B cell (primary cell): ENCODE measurements around the gene CCDC106. TPM values are rescaled to one million over a fixed set of nuclear protein-coding genes. Genes with fewer than 3 reads are reported as not detected.

Experiments
- ATAC-seq: fragments of 200-7000 bp; cut with Tn5 transposase; one replicate; pipeline ENCODE4 v1.10.0; 2021; ENCODE audit warnings: low read depth, mild to moderate bottlenecking, moderate number of reproducible peaks, moderate library complexity
- CTCF ChIA-PET: fragments of 350-600 bp; sonication (Branson Sonifier 250); formaldehyde crosslinking; loops from one replicate; lab custom pipeline; 2021; ENCODE audit warnings: antibody characterized with exemption, inconsistent platforms; lab: Charles Lee
- POLR2A ChIA-PET: fragments of 350-600 bp; sonication (Branson Sonifier 250); formaldehyde crosslinking; loops from one replicate; lab custom pipeline; 2021; ENCODE audit warnings: antibody characterized with exemption; lab: Charles Lee
- DNase-seq: peaks from one replicate; pipeline ENCODE4 v3.0.0; 2013
- H2AFZ ChIP-seq: 2 replicates; pipeline ENCODE4 v1.6.1; 2012; ENCODE audit warnings: mild to moderate bottlenecking, low read depth, low read length; ENCODE audit not compliant: insufficient read depth, poor library complexity, severe bottlenecking
- H3K27ac ChIP-seq, 2 donors: 1 replicate in 1 of 2; 2 replicates in 1 of 2; pipeline ENCODE4 v1.5.1; 2012 to 2013; ENCODE audit warnings: low read length in 2 of 2, mild to moderate bottlenecking in 2 of 2, moderate library complexity in 1 of 2
- H3K27me3 ChIP-seq, 4 experiments: fragments of 200-600 bp in 1 of 4; sonication (generic) in 1 of 4; replicated peaks in 1 of 4; 1 replicate in 2 of 4; 2 replicates in 2 of 4; pipeline versions ENCODE4 v1.6.1 to v1.7.0; 2013 to 2016; ENCODE audit warnings: low read length in 3 of 4, mild to moderate bottlenecking in 2 of 4, mixed read lengths in 1 of 4, moderate library complexity in 1 of 4; ENCODE audit not compliant: insufficient read depth in 4 of 4, control insufficient read depth in 3 of 4; ENCODE audit errors: control extremely low read depth in 1 of 4
- H3K36me3 ChIP-seq, 2 experiments: replicated peaks in 1 of 2; 1 replicate in 1 of 2; 2 replicates in 1 of 2; pipeline versions ENCODE4 v1.6.1 to v1.7.1; 2013; ENCODE audit warnings: low read length in 1 of 2; ENCODE audit not compliant: insufficient read depth in 2 of 2, control insufficient read depth in 1 of 2; ENCODE audit errors: control extremely low read depth in 1 of 2, extremely low read depth in 1 of 2
- H3K4me1 ChIP-seq, 2 donors: fragments of 200-600 bp in 1 of 2; sonication (generic) in 1 of 2; 1 replicate in 1 of 2; 2 replicates in 1 of 2; pipeline versions ENCODE4 v1.5.1 to v1.6.1; 2013 to 2017; ENCODE audit warnings: low read length in 2 of 2; ENCODE audit not compliant: control insufficient read depth in 2 of 2, insufficient read depth in 2 of 2
- H3K4me2 ChIP-seq: replicated peaks from 2 replicates; pipeline ENCODE3; 2012; ENCODE audit warnings: mild to moderate bottlenecking, low read depth, low read length; ENCODE audit not compliant: poor library complexity, severe bottlenecking
- H3K4me3 ChIP-seq, 5 experiments: fragments of 200-600 bp in 1 of 5; sonication (generic) in 1 of 5; 1 replicate in 3 of 5; 2 replicates in 2 of 5; pipeline versions ENCODE4 v1.5.1 to v1.7.0; 2011 to 2016; ENCODE audit warnings: low read length in 4 of 5, mild to moderate bottlenecking in 4 of 5, low read depth in 2 of 5, control low read depth in 1 of 5, moderate library complexity in 1 of 5; ENCODE audit not compliant: insufficient read depth in 1 of 5; ENCODE audit errors: control extremely low read depth in 1 of 5, extremely low read depth in 1 of 5
- H3K79me2 ChIP-seq: fragments of 200-600 bp; sonication (generic); one replicate; pipeline ENCODE4 v1.6.0; 2016; ENCODE audit warnings: low read length; ENCODE audit not compliant: control insufficient read depth, insufficient read depth
- H3K9ac ChIP-seq: fragments of 200-600 bp; sonication (generic); 2 replicates; pipeline ENCODE4 v1.6.1; 2017; ENCODE audit warnings: mild to moderate bottlenecking, low read length, moderate library complexity
- H3K9me3 ChIP-seq, 3 donors: one replicate each; pipeline versions ENCODE4 v1.6.1 to v1.7.1; 2013; ENCODE audit warnings: low read length in 2 of 3; ENCODE audit not compliant: control insufficient read depth in 2 of 3, insufficient read depth in 1 of 3; ENCODE audit errors: control extremely low read depth in 1 of 3
- H4K20me1 ChIP-seq: 2 replicates; pipeline ENCODE4 v1.6.0; 2012; ENCODE audit warnings: mild to moderate bottlenecking, low read length; ENCODE audit not compliant: insufficient read depth, control insufficient read depth, poor library complexity, severe bottlenecking
- H3K27ac Mint-ChIP-seq: one replicate; pipeline ENCODE4 v1.8.0; 2021; ENCODE audit warnings: mixed read lengths
- H3K27me3 Mint-ChIP-seq: one replicate; pipeline ENCODE4 v1.8.0; 2021; ENCODE audit warnings: mixed read lengths
- H3K4me1 Mint-ChIP-seq: one replicate; pipeline ENCODE4 v1.8.0; 2021; ENCODE audit warnings: mixed read lengths
- H3K4me3 Mint-ChIP-seq: one replicate; pipeline ENCODE4 v1.8.0; 2021; ENCODE audit warnings: mixed read lengths
- H3K9me3 Mint-ChIP-seq: one replicate; pipeline ENCODE4 v1.8.0; 2022; ENCODE audit warnings: mixed read lengths; ENCODE audit not compliant: insufficient read depth
- CTCF ChIP-seq: fragments of 200-600 bp; IDR thresholded peaks from one replicate; pipeline ENCODE4 v1.8.0; 2022; ENCODE audit warnings: antibody characterized with exemption, mild to moderate bottlenecking
- EZH2 ChIP-seq: IDR thresholded peaks from 2 replicates; pipeline ENCODE4 v1.6.1; 2012; ENCODE audit warnings: borderline replicate concordance, low read depth, mild to moderate bottlenecking, moderate library complexity, low read length; ENCODE audit not compliant: insufficient read depth, poor library complexity, severe bottlenecking
- WGBS: methylation state at CpG from one replicate; pipeline ENCODE4 v1.1.5; 2013; ENCODE audit warnings: missing lambda C conversion rate; ENCODE audit not compliant: insufficient coverage; 5-methylcytosine and 5-hydroxymethylcytosine counted together
- intact Hi-C: fragments of 100-400 bp; cut with micrococcal nuclease; formaldehyde crosslinking; loops from one replicate; pipeline ENCODE4 v1.10.0; 2022
- polyA plus RNA-seq: library from polyadenylated mRNA; depleted of rRNA; stranded (reverse); fragments of >200 nt; gene quantifications from 2 replicates; pipeline ENCODE4 v1.2.3, GENCODE V29; 2012
- total RNA-seq, 2 donors: library from RNA; stranded (reverse); fragments of 120-200 nt in 1 of 2; gene quantifications; 1 replicate in 1 of 2; 2 replicates in 1 of 2; pipeline versions ENCODE4 v1.2.3 to v1.2.4, GENCODE V29; 2013 to 2022

The CCDC106 gene
- total and polyA plus RNA-seq, 2 donors (not counting 1 experiment from before 2014, with no cell fraction given): 25.2 to 52.1 TPM

- no peak overlapping the region for H3K4me2 ChIP-seq
- peaks cover 92% of the 10 kb centered on the region for H3K79me2 ChIP-seq
- no peak for DNase-seq
- peaks cover 0 to 2% (median 0%) of the 10 kb centered on the region in 3 donors for H3K9me3 ChIP-seq
- intact Hi-C loops: no loop called here
- ATAC-seq: no peak
- H4K20me1 ChIP-seq: peaks cover 89% of the 10 kb centered on the region
- H3K27ac Mint-ChIP-seq: no peak overlapping the region
- no peak overlapping the region for H3K4me3 ChIP-seq
- no peaks in the 10 kb centered on the region for H3K9me3 Mint-ChIP-seq
- no peak overlapping the region for H3K27ac ChIP-seq
- ChIA-PET CTCF (no interaction called here), POLR2A (no interaction called here)
- H3K27me3 ChIP-seq: no peaks in the 10 kb centered on the region
- peaks cover 0 to 85% of the 10 kb centered on the region in 2 experiments for H3K36me3 ChIP-seq
- peaks cover 49% of the 10 kb centered on the region for H3K4me1 Mint-ChIP-seq
- TF ChIP-seq CTCF: no peak
- no peak for TF ChIP-seq EZH2
- no peak overlapping the region for H3K9ac ChIP-seq
- no peak overlapping the region for H2AFZ ChIP-seq
- no peaks in the 10 kb centered on the region for H3K27me3 Mint-ChIP-seq
- peaks cover 14 to 47% of the 10 kb centered on the region in 2 donors for H3K4me1 ChIP-seq
- no peak overlapping the region for H3K4me3 Mint-ChIP-seq
- 98% methylated on average over 60 of the region's 60 CpGs for WGBS
Observed at GRCh38 chr19:55684946-55685681, 37.1 kb downstream of the CCDC106 start.

- Histone ChIP-seq H2AFZ (no peak overlapping the region), H3K79me2 (peaks cover 88% of the 10 kb centered on the region), H3K27me3 (no peaks in the 10 kb centered on the region), H3K9ac (no peak overlapping the region), H3K4me3 (no peak overlapping the region), H3K27ac (no peak overlapping the region), H3K9me3 (no peaks in the 10 kb centered on the region), H3K4me1 (peaks cover 9 to 41% of the 10 kb centered on the region in 2 donors), H3K4me2 (no peak overlapping the region), H3K36me3 (peaks cover 0 to 85% of the 10 kb centered on the region in 2 experiments), H4K20me1 (peaks cover 89% of the 10 kb centered on the region)
- H3K27me3 Mint-ChIP-seq: no peaks in the 10 kb centered on the region
- ATAC-seq (no peak), DNase-seq (no peak)
- no peaks in the 10 kb centered on the region for H3K9me3 Mint-ChIP-seq
- H3K27ac Mint-ChIP-seq: no peak overlapping the region
- TF ChIP-seq EZH2 (no peak), CTCF (no peak)
- whole genome bisulfite sequencing: 97% methylated on average over 6 of the region's 6 CpGs
- H3K4me3 Mint-ChIP-seq: no peak overlapping the region
- H3K4me1 Mint-ChIP-seq: peaks cover 44% of the 10 kb centered on the region
- intact Hi-C loops: no loop called here
- POLR2A ChIA-PET: no interaction called here
- CTCF ChIA-PET: no interaction called here
Observed at GRCh38 chr19:55685776-55686175, 37.8 kb downstream of the CCDC106 start.
